SK-N-SH treated with all-trans-retinoic acid at 6 μM for 48 hours (cell line): ENCODE data around the gene ST8SIA2.

ENCODE experiments used
- ATAC-seq: fragments of 200-7000 bp; cut with Tn5 transposase; 3 replicates; pipeline ENCODE4 v1.9.1; 2020; ENCODE audit warnings: mild to moderate bottlenecking, moderate library complexity
- ARNTL ChIP-seq: fragments of 450-650 bp; formaldehyde crosslinking; IDR thresholded peaks from 2 replicates; pipeline ENCODE4 v1.5.0; 2020; ENCODE audit warnings: low read depth, mild to moderate bottlenecking, moderate library complexity, borderline replicate concordance
- BACH2 ChIP-seq: fragments of 250-450 bp; sonication (Bioruptor Pico); IDR thresholded peaks from 2 replicates; pipeline ENCODE4 v1.9.0; 2021; ENCODE audit warnings: mild to moderate bottlenecking, borderline replicate concordance
- CSDC2 ChIP-seq: fragments of 250-450 bp; sonication (Bioruptor Pico); IDR thresholded peaks from 2 replicates; pipeline ENCODE4 v1.5.0; 2020; ENCODE audit warnings: mild to moderate bottlenecking, moderate library complexity
- ESRRG ChIP-seq: fragments of 250-450 bp; sonication (Bioruptor Pico); IDR thresholded peaks from 2 replicates; pipeline ENCODE4 v1.6.1; 2021; ENCODE audit warnings: mild to moderate bottlenecking
- GLIS3 ChIP-seq: fragments of 250-450 bp; sonication (Bioruptor Pico); IDR thresholded peaks from 2 replicates; pipeline ENCODE4 v1.5.0; 2020; ENCODE audit warnings: mild to moderate bottlenecking, moderate library complexity
- ISL1 ChIP-seq: fragments of 250-450 bp; sonication (Bioruptor Pico); IDR thresholded peaks from 2 replicates; pipeline ENCODE4 v2.1.2; 2022; ENCODE audit warnings: mild to moderate bottlenecking, moderate library complexity
- OSR1 ChIP-seq: fragments of 250-450 bp; sonication (Bioruptor Pico); IDR thresholded peaks from 2 replicates; pipeline ENCODE4 v1.8.0; 2022; ENCODE audit warnings: moderate library complexity, mild to moderate bottlenecking, inconsistent platforms
- RARB ChIP-seq: fragments of 250-450 bp; sonication (Bioruptor Pico); IDR thresholded peaks from 2 replicates; pipeline ENCODE4 v1.8.0; 2021; ENCODE audit warnings: mild to moderate bottlenecking, moderate library complexity
- TCF4 ChIP-seq: fragments of 250-450 bp; sonication (Bioruptor Pico); IDR thresholded peaks from 2 replicates; pipeline ENCODE4 v1.8.0; 2021; ENCODE audit warnings: mild to moderate bottlenecking, moderate library complexity, borderline replicate concordance
- TOX ChIP-seq: fragments of 250-450 bp; sonication (Bioruptor Pico); IDR thresholded peaks from 2 replicates; pipeline ENCODE4 v1.8.0; 2021; ENCODE audit warnings: mild to moderate bottlenecking, moderate library complexity, borderline replicate concordance
- ZC3H10 ChIP-seq: fragments of 250-450 bp; sonication (Bioruptor Pico); IDR thresholded peaks from 2 replicates; pipeline ENCODE4 v1.5.1; 2021; ENCODE audit warnings: mild to moderate bottlenecking, moderate library complexity
- ZFP30 ChIP-seq: fragments of 450-650 bp; formaldehyde crosslinking; IDR thresholded peaks from 2 replicates; pipeline ENCODE4 v1.5.0; 2022; ENCODE audit warnings: mild to moderate bottlenecking, moderate library complexity
- ZNF565 ChIP-seq: fragments of 450-650 bp; formaldehyde crosslinking; conservative IDR thresholded peaks from 2 replicates; pipeline ENCODE4 v1.5.0; 2020; ENCODE audit warnings: low read depth, mild to moderate bottlenecking, moderate library complexity
- ZNF70 ChIP-seq: fragments of 450-650 bp; formaldehyde crosslinking; IDR thresholded peaks from 2 replicates; pipeline ENCODE4 v1.5.0; 2020; ENCODE audit warnings: mild to moderate bottlenecking, moderate library complexity
- TF ChIP-seq, protein P1 (sequence below): fragments of 250-450 bp; sonication (Bioruptor Pico); IDR thresholded peaks from 2 replicates; pipeline ENCODE4 v1.8.0; 2020; ENCODE audit warnings: mild to moderate bottlenecking, moderate library complexity, borderline replicate concordance
- TF ChIP-seq, protein P2 (sequence below): fragments of 250-450 bp; sonication (Bioruptor Pico); IDR thresholded peaks from 2 replicates; pipeline ENCODE4 v1.5.0; 2020; ENCODE audit warnings: mild to moderate bottlenecking, moderate library complexity
- TF ChIP-seq, protein P3 (sequence below): fragments of 250-450 bp; sonication (Bioruptor Pico); IDR thresholded peaks from 2 replicates; pipeline ENCODE4 v1.5.1; 2021; ENCODE audit warnings: mild to moderate bottlenecking, moderate library complexity
- TF ChIP-seq, protein P4 (sequence below): fragments of 250-450 bp; sonication (Bioruptor Pico); IDR thresholded peaks from 2 replicates; pipeline ENCODE4 v1.5.1; 2020; ENCODE audit warnings: low read depth, mild to moderate bottlenecking, moderate library complexity
- TF ChIP-seq, protein P5 (sequence below): fragments of 250-450 bp; sonication (Bioruptor Pico); IDR thresholded peaks from 2 replicates; pipeline ENCODE4 v1.8.0; 2021; ENCODE audit warnings: low read depth, mild to moderate bottlenecking, moderate library complexity, borderline replicate concordance

Gene ST8SIA2

DNA sequence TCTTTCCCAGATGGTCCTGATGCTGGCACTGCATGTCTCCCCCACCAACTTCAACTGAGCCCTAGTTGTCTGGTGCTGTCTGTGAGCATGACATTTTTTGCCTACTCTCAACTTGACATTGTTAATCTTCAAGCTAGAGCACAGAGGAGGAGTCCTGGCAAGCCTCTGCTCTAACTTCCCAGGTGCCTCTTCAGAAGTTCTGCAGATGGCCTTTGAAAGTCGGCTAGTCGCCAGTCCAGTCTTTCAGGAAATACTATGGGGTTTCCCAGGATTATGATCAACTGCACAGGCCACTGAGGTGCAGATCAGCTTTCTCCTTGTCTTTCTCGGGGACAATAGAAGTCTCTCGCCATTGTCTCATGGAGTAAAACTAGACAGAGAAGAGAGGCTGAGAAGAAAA, 86.7 kb downstream of the ST8SIA2 start:
- TF ChIP-seq GLIS3 (CRISPR knock-in tag) (no peak), ZNF565 (CRISPR knock-in tag) (no peak), ARNTL (no peak), BACH2 (CRISPR knock-in tag) (no peak), ZNF70 (CRISPR knock-in tag) (no peak), TCF4 (CRISPR knock-in tag) (no peak), ZFP30 (CRISPR knock-in tag) (no peak), RARB (no peak), OSR1 (no peak), ZC3H10 (CRISPR knock-in tag) (no peak)
- TF ChIP-seq, protein P1, sequence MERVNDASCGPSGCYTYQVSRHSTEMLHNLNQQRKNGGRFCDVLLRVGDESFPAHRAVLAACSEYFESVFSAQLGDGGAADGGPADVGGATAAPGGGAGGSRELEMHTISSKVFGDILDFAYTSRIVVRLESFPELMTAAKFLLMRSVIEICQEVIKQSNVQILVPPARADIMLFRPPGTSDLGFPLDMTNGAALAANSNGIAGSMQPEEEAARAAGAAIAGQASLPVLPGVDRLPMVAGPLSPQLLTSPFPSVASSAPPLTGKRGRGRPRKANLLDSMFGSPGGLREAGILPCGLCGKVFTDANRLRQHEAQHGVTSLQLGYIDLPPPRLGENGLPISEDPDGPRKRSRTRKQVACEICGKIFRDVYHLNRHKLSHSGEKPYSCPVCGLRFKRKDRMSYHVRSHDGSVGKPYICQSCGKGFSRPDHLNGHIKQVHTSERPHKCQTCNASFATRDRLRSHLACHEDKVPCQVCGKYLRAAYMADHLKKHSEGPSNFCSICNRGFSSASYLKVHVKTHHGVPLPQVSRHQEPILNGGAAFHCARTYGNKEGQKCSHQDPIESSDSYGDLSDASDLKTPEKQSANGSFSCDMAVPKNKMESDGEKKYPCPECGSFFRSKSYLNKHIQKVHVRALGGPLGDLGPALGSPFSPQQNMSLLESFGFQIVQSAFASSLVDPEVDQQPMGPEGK: no peak
- TF ChIP-seq, all 23 proteins: peak for 0
- ATAC-seq: no peak

DNA sequence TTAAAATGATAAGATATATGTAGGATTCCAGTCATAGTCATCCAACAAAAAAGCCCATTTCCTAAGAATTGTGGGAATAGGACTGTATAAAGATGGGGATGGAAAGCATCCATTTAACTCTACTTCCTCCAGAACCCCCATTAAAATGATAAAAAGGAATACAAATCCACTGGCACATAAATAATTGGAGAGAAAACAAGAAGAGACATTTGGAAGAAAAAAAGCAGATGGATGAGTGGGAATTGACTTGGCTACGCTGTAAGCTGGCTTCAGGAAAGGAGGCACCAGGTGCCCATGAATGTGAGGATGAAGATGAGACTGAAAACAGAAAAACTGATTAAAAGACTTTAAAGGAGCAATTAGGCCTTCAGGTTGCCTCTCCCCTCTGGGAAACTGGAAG, 91.8 kb downstream of the ST8SIA2 start:
- ATAC-seq: no peak
- no peak for TF ChIP-seq BACH2 (CRISPR knock-in tag)
- TF ChIP-seq, protein P2, sequence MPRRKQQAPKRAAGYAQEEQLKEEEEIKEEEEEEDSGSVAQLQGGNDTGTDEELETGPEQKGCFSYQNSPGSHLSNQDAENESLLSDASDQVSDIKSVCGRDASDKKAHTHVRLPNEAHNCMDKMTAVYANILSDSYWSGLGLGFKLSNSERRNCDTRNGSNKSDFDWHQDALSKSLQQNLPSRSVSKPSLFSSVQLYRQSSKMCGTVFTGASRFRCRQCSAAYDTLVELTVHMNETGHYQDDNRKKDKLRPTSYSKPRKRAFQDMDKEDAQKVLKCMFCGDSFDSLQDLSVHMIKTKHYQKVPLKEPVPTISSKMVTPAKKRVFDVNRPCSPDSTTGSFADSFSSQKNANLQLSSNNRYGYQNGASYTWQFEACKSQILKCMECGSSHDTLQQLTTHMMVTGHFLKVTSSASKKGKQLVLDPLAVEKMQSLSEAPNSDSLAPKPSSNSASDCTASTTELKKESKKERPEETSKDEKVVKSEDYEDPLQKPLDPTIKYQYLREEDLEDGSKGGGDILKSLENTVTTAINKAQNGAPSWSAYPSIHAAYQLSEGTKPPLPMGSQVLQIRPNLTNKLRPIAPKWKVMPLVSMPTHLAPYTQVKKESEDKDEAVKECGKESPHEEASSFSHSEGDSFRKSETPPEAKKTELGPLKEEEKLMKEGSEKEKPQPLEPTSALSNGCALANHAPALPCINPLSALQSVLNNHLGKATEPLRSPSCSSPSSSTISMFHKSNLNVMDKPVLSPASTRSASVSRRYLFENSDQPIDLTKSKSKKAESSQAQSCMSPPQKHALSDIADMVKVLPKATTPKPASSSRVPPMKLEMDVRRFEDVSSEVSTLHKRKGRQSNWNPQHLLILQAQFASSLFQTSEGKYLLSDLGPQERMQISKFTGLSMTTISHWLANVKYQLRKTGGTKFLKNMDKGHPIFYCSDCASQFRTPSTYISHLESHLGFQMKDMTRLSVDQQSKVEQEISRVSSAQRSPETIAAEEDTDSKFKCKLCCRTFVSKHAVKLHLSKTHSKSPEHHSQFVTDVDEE: no peak
- TF ChIP-seq, protein P3, sequence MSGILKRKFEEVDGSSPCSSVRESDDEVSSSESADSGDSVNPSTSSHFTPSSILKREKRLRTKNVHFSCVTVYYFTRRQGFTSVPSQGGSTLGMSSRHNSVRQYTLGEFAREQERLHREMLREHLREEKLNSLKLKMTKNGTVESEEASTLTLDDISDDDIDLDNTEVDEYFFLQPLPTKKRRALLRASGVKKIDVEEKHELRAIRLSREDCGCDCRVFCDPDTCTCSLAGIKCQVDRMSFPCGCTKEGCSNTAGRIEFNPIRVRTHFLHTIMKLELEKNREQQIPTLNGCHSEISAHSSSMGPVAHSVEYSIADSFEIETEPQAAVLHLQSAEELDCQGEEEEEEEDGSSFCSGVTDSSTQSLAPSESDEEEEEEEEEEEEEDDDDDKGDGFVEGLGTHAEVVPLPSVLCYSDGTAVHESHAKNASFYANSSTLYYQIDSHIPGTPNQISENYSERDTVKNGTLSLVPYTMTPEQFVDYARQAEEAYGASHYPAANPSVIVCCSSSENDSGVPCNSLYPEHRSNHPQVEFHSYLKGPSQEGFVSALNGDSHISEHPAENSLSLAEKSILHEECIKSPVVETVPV (CRISPR knock-in tag): no peak
- TF ChIP-seq, protein P4, sequence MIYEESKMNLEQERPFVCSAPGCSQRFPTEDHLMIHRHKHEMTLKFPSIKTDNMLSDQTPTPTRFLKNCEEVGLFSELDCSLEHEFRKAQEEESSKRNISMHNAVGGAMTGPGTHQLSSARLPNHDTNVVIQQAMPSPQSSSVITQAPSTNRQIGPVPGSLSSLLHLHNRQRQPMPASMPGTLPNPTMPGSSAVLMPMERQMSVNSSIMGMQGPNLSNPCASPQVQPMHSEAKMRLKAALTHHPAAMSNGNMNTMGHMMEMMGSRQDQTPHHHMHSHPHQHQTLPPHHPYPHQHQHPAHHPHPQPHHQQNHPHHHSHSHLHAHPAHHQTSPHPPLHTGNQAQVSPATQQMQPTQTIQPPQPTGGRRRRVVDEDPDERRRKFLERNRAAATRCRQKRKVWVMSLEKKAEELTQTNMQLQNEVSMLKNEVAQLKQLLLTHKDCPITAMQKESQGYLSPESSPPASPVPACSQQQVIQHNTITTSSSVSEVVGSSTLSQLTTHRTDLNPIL: no peak
- TF ChIP-seq ZNF70 (CRISPR knock-in tag): no peak
- TF ChIP-seq ZNF565 (CRISPR knock-in tag): no peak
- TF ChIP-seq ZFP30 (CRISPR knock-in tag): no peak
- TF ChIP-seq TOX (CRISPR knock-in tag): no peak
- TF ChIP-seq, protein P5, sequence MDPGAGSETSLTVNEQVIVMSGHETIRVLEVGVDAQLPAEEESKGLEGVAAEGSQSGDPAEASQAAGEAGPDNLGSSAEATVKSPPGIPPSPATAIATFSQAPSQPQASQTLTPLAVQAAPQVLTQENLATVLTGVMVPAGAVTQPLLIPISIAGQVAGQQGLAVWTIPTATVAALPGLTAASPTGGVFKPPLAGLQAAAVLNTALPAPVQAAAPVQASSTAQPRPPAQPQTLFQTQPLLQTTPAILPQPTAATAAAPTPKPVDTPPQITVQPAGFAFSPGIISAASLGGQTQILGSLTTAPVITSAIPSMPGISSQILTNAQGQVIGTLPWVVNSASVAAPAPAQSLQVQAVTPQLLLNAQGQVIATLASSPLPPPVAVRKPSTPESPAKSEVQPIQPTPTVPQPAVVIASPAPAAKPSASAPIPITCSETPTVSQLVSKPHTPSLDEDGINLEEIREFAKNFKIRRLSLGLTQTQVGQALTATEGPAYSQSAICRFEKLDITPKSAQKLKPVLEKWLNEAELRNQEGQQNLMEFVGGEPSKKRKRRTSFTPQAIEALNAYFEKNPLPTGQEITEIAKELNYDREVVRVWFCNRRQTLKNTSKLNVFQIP (CRISPR knock-in tag): no peak
- no peak for TF ChIP-seq ESRRG
- no peak for TF ChIP-seq ARNTL
- no peak for TF ChIP-seq ZC3H10 (CRISPR knock-in tag)
- no peak for TF ChIP-seq CSDC2 (CRISPR knock-in tag)
- TF ChIP-seq, protein P1: no peak

DNA sequence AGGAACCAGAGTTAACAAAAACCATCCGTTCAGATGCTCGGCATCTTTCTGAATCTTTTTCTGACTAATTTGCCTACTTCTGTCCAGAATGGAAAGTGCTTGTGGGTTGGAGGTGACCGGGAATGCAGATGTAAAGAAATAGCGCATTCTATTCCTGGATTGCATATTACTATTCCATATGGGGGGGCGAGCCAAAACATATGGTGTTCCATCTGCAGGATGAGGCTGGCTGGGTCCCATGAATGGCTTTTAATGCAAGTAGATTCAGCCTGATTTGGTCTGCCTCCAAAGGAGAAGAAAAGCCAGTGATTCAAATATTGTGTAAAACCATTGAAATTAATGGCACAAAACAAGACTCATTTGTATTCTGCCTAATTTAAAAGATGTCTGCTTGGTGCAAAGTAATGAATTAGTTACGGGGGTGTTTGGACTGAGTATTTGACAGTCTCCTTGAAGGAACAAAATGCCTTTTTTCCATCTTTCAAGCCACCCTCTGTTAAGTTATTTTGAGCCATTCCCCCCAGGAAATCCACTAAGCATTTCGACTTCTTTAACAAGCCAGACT, 99.0 kb downstream of the ST8SIA2 start:
- no peak for TF ChIP-seq ARNTL
- no peak for TF ChIP-seq ESRRG
- TF ChIP-seq ISL1 (CRISPR knock-in tag): no peak
- ATAC-seq: no peak
